PC-3 (cell line): ENCODE results near the gene USP12. TPM values are rescaled to one million over a fixed set of nuclear protein-coding genes. Genes with fewer than 3 reads are reported as not detected.
A peak's percentile ranks its signal among the peaks of the same experiment; 100 is the strongest.

ENCODE experiments used
- ATAC-seq: fragments of 200-7000 bp; cut with Tn5 transposase; 2 replicates; pipeline ENCODE4 v1.9.1; 2020; ENCODE audit warnings: mild to moderate bottlenecking, moderate library complexity
- BruUV-seq: library from RNA; stranded (reverse); fragments of 400-500 nt; replicated peaks from 2 replicates; lab custom pipeline; 2021; lab: Mats Ljungman, UMichigan
- CTCF ChIA-PET: fragments of 300-600 bp; sonication (Branson Sonifier 250); formaldehyde crosslinking; loops from one replicate; lab custom pipeline; 2022; ENCODE audit warnings: antibody characterized with exemption; lab: Charles Lee
- POLR2A ChIA-PET: fragments of 300-600 bp; sonication (Branson Sonifier 250); formaldehyde crosslinking; loops from one replicate; lab custom pipeline; 2022; ENCODE audit warnings: antibody characterized with exemption; ENCODE audit not compliant: unreplicated experiment; lab: Charles Lee
- DNase-seq: peaks from one replicate; pipeline ENCODE4 v3.0.0-alpha.2; 2015
- H2AFZ ChIP-seq: fragments of 300-600 bp; sonication (generic); 2 replicates; pipeline ENCODE4 v1.6.0; 2016; ENCODE audit warnings: antibody characterized with exemption, low read length
- H3F3A ChIP-seq: fragments of 300-600 bp; sonication (generic); one replicate; pipeline ENCODE4 v1.6.0; 2017; ENCODE audit warnings: antibody characterized with exemption, low read length, control low read depth, mild to moderate bottlenecking; ENCODE audit not compliant: unreplicated experiment
- H3K27ac ChIP-seq: fragments of 300-600 bp; sonication (generic); 2 replicates; pipeline ENCODE4 v1.5.1; 2016; ENCODE audit warnings: mild to moderate bottlenecking, low read length
- H3K27me3 ChIP-seq: fragments of 300-600 bp; sonication (generic); 2 replicates; pipeline ENCODE4 v1.6.1; 2016; ENCODE audit warnings: low read length, mixed read lengths
- H3K36me3 ChIP-seq: fragments of 300-600 bp; sonication (generic); 2 replicates; pipeline ENCODE4 v1.6.1; 2016; ENCODE audit warnings: low read depth, mixed run types, low read length, mixed read lengths
- H3K4me1 ChIP-seq: fragments of 300-600 bp; sonication (generic); 2 replicates; pipeline ENCODE4 v1.5.1; 2016; ENCODE audit warnings: low read length; ENCODE audit not compliant: insufficient read depth
- H3K4me2 ChIP-seq: fragments of 300-600 bp; sonication (generic); 2 replicates; pipeline ENCODE4 v1.6.0; 2016; ENCODE audit warnings: low read length
- H3K4me3 ChIP-seq: fragments of 300-600 bp; sonication (generic); 2 replicates; pipeline ENCODE4 v1.5.1; 2016; ENCODE audit warnings: mild to moderate bottlenecking, low read length, mixed read lengths
- H3K79me2 ChIP-seq: fragments of 300-600 bp; sonication (generic); 2 replicates; pipeline ENCODE4 v1.6.1; 2017; ENCODE audit warnings: low read length, mixed read lengths
- H3K9ac ChIP-seq: fragments of 300-600 bp; sonication (generic); 2 replicates; pipeline ENCODE4 v1.6.0; 2016; ENCODE audit warnings: mild to moderate bottlenecking, low read length
- H3K9me2 ChIP-seq: fragments of 300-600 bp; sonication (generic); replicated peaks from 2 replicates; pipeline ENCODE4 v1.6.1; 2016; ENCODE audit warnings: mixed run types, low read length, mixed read lengths
- H3K9me3 ChIP-seq: fragments of 300-600 bp; sonication (generic); 2 replicates; pipeline ENCODE4 v1.6.1; 2016; ENCODE audit warnings: low read length, mixed read lengths
- H4K20me1 ChIP-seq: fragments of 300-600 bp; sonication (generic); 2 replicates; pipeline ENCODE4 v1.6.1; 2016; ENCODE audit warnings: low read length, mixed read lengths
- CTCF ChIP-seq: fragments of 300-600 bp; sonication (generic); conservative IDR thresholded peaks from 2 replicates; pipeline ENCODE4 v1.5.1; 2017; ENCODE audit warnings: antibody characterized with exemption, low read depth, mild to moderate bottlenecking, low read length
- EZH2 ChIP-seq: fragments of 300-600 bp; sonication (generic); IDR thresholded peaks from one replicate; pipeline ENCODE4 v1.6.1; 2017; ENCODE audit warnings: antibody characterized with exemption, mild to moderate bottlenecking, low read length; ENCODE audit not compliant: unreplicated experiment
- EZH2phosphoT487 ChIP-seq: fragments of 300-600 bp; sonication (generic); IDR thresholded peaks from 2 replicates; pipeline ENCODE4 v1.6.1; 2018; ENCODE audit warnings: mild to moderate bottlenecking, antibody characterized with exemption, low read length, borderline replicate concordance
- intact Hi-C: fragments of 100-400 bp; cut with micrococcal nuclease; formaldehyde crosslinking; loops from 2 replicates; pipeline ENCODE4 v1.9.0; 2023
- total RNA-seq: library from RNA; depleted of rRNA; stranded (reverse); fragments of >200 nt; gene quantifications from 2 replicates; pipeline ENCODE4 v1.2.3, GENCODE V29; 2014

The USP12 gene
- total RNA-seq, 1 experiment from 2014 or later, result 24.2 TPM

GRCh38 chr13:27044837-27045570 lies 126.6 kb downstream of the USP12 start:
- Histone ChIP-seq H3K9me3 (no peaks in the 10 kb centered on the region), H3K4me1 (peaks cover 28% of the 10 kb centered on the region), H3K27me3 (no peaks in the 10 kb centered on the region), H3F3A (no peaks in the 10 kb centered on the region), H4K20me1 (no peaks in the 10 kb centered on the region), H3K4me2 (no peak overlapping the region), H3K9ac (no peak overlapping the region; the same call in 1 of the 2 replicates), H3K9me2 (no peaks in the 10 kb centered on the region), H3K36me3 (no peaks in the 10 kb centered on the region), H2AFZ (no peak overlapping the region), H3K4me3 (no peak overlapping the region), H3K27ac (peak overlapping the region; percentile 83), H3K79me2 (no peaks in the 10 kb centered on the region)
- POLR2A ChIA-PET, result no interaction called here
- CTCF ChIA-PET, result no interaction called here
- TF ChIP-seq EZH2, result no peak
- TF ChIP-seq EZH2phosphoT487, result no peak
- no peak for TF ChIP-seq CTCF
- no TSS peak for BruUV-seq
- intact Hi-C loops, result loop anchor here (5.0 kb wide), 2 partner anchors 127 to 227 kb away; partner anchors contain the start of genes RASL11A and USP12
- DNase-seq (no peak), ATAC-seq (no peak)

DNA sequence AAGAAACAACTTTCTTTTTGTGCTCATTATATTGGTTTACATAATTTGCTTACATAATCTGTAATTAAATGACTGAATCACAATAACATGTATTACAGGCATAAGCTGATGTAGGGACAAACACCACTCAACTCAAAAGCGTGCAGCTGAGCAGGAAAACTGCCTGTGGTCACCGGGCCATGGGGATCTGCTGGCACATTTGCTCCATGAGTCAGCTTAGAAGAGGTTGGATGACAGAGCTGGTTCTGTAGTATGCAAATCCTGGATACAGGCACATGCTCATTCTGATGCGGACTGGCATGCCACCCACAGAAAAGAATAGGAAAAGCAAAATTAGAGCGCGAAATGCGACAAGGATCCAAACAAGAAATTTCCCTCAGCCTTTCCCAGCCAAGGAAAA lies 128.6 kb downstream of the USP12 start:
- peak overlapping the region; percentile 83 for H3K27ac ChIP-seq

More for the DNA sequence above, 128.6 kb downstream of the USP12 start:
- H3K9ac ChIP-seq, result peak overlapping the region; percentile 50
- no peak overlapping the region for H3K4me3 ChIP-seq
- CTCF ChIA-PET, result no interaction called here
- H3K9me3 ChIP-seq, result no peaks in the 10 kb centered on the region
- no peaks in the 10 kb centered on the region for H3K27me3 ChIP-seq
- intact Hi-C loops, result loop anchor here (1.0 to 5.0 kb wide), 4 partner anchors 20 to 229 kb away; partner anchors contain the start of genes RASL11A and USP12
- ATAC-seq (peak; percentile 83), DNase-seq (peak; percentile 93)
- POLR2A ChIA-PET, result no interaction called here
- H3K79me2 ChIP-seq, result no peaks in the 10 kb centered on the region
- H4K20me1 ChIP-seq, result no peaks in the 10 kb centered on the region
- peak overlapping the region; percentile 37 for H3K4me2 ChIP-seq
- H3K9me2 ChIP-seq, result no peaks in the 10 kb centered on the region
- H3K36me3 ChIP-seq, result no peaks in the 10 kb centered on the region
- peaks cover 47% of the 10 kb centered on the region for H3K4me1 ChIP-seq
- no TSS peak for BruUV-seq
- TF ChIP-seq CTCF (no peak), EZH2phosphoT487 (no peak), EZH2 (no peak)
- 0 out of 2 replicates have a peak overlapping the region, but pooled peaks have one; percentile 47 for H2AFZ ChIP-seq
- no peaks in the 10 kb centered on the region for H3F3A ChIP-seq
